Adipocyte (in vitro differentiated cells): ENCODE data around the gene PRRT2.
A peak's percentile ranks its signal among the peaks of the same experiment; 100 is the strongest.

Experiments used
- DNase-seq: peaks from one replicate; pipeline ENCODE4 v3.0.0-alpha.2; 2015; ENCODE audit warnings: low read depth
- H3K27me3 ChIP-seq: replicated peaks from 2 replicates; pipeline ENCODE4 v1.7.0; 2013; ENCODE audit warnings: mild to moderate bottlenecking, low read length, moderate library complexity; ENCODE audit not compliant: control insufficient read depth, insufficient read depth
- H3K36me3 ChIP-seq: 2 replicates; pipeline ENCODE4 v1.7.0; 2013; ENCODE audit warnings: low read length, mild to moderate bottlenecking, moderate library complexity; ENCODE audit not compliant: control insufficient read depth, insufficient read depth, severe bottlenecking
- H3K4me1 ChIP-seq: 2 replicates; pipeline ENCODE4 v1.7.0; 2013; ENCODE audit warnings: mild to moderate bottlenecking, low read length, moderate library complexity; ENCODE audit not compliant: control insufficient read depth, insufficient read depth
- H3K4me3 ChIP-seq: 2 replicates; pipeline ENCODE4 v1.7.0; 2013; ENCODE audit warnings: mild to moderate bottlenecking, low read length, moderate library complexity
- H3K9ac ChIP-seq: 2 replicates; pipeline ENCODE4 v1.7.0; 2013; ENCODE audit warnings: mild to moderate bottlenecking, low read length, moderate library complexity
- H3K9me3 ChIP-seq: 2 replicates; pipeline ENCODE4 v1.7.0; 2013; ENCODE audit warnings: mild to moderate bottlenecking, low read length, moderate library complexity; ENCODE audit not compliant: control insufficient read depth

The PRRT2 gene

GRCh38 chr16:29841631-29842030, 29.6 kb downstream of the PRRT2 start:
- Histone ChIP-seq H3K4me3 (no peak overlapping the region), H3K9ac (no peak overlapping the region), H3K9me3 (no peaks in the 10 kb centered on the region), H3K36me3 (peaks cover 92% of the 10 kb centered on the region), H3K27me3 (no peaks in the 10 kb centered on the region), H3K4me1 (peaks cover 14% of the 10 kb centered on the region)
- no peak for DNase-seq

- peaks cover 92% of the 10 kb centered on the region for H3K36me3 ChIP-seq
- no peaks in the 10 kb centered on the region for H3K9me3 ChIP-seq
- peaks cover 14% of the 10 kb centered on the region for H3K4me1 ChIP-seq
- H3K9ac ChIP-seq: no peak overlapping the region
- H3K27me3 ChIP-seq: no peaks in the 10 kb centered on the region
- H3K4me3 ChIP-seq: no peak overlapping the region
- DNase-seq: no peak
Observed at GRCh38 chr16:29842732-29843346, 30.8 kb downstream of the PRRT2 start.

GRCh38 chr16:29843931-29844330, 31.9 kb downstream of the PRRT2 start:
- H3K9me3 ChIP-seq: no peaks in the 10 kb centered on the region
- peaks cover 14% of the 10 kb centered on the region for H3K4me1 ChIP-seq
- H3K9ac ChIP-seq: no peak overlapping the region
- no peak for DNase-seq
- H3K36me3 ChIP-seq: peaks cover 86% of the 10 kb centered on the region
- H3K4me3 ChIP-seq: no peak overlapping the region
- no peaks in the 10 kb centered on the region for H3K27me3 ChIP-seq

GRCh38 chr16:29844575-29845331, 32.8 kb downstream of the PRRT2 start:
- Histone ChIP-seq H3K9me3 (no peaks in the 10 kb centered on the region), H3K9ac (peak overlapping the region; percentile 54), H3K36me3 (peaks cover 78% of the 10 kb centered on the region), H3K27me3 (no peaks in the 10 kb centered on the region), H3K4me1 (peaks cover 14% of the 10 kb centered on the region), H3K4me3 (no peak overlapping the region)
- DNase-seq: no peak

- DNase-seq: no peak
- no peak overlapping the region for H3K4me3 ChIP-seq
- no peaks in the 10 kb centered on the region for H3K9me3 ChIP-seq
- H3K9ac ChIP-seq: peak overlapping the region; percentile 54
- H3K4me1 ChIP-seq: peaks cover 14% of the 10 kb centered on the region
- peaks cover 69% of the 10 kb centered on the region for H3K36me3 ChIP-seq
- no peaks in the 10 kb centered on the region for H3K27me3 ChIP-seq
Observed at GRCh38 chr16:29845656-29846055, 33.7 kb downstream of the PRRT2 start.

GRCh38 chr16:29848420-29849297, 36.7 kb downstream of the PRRT2 start:
- peak; percentile 80 for DNase-seq
- peaks cover 17% of the 10 kb centered on the region for H3K4me1 ChIP-seq
- peaks cover 45% of the 10 kb centered on the region for H3K36me3 ChIP-seq
- H3K4me3 ChIP-seq: no peak overlapping the region
- H3K27me3 ChIP-seq: no peaks in the 10 kb centered on the region
- H3K9me3 ChIP-seq: no peaks in the 10 kb centered on the region
- H3K9ac ChIP-seq: peak overlapping the region; percentile 29

GRCh38 chr16:29849505-29849904, 37.5 kb downstream of the PRRT2 start:
- Histone ChIP-seq H3K27me3 (no peaks in the 10 kb centered on the region), H3K4me3 (no peak overlapping the region), H3K9me3 (no peaks in the 10 kb centered on the region), H3K9ac (peak overlapping the region; percentile 29), H3K4me1 (peaks cover 14% of the 10 kb centered on the region), H3K36me3 (peaks cover 36% of the 10 kb centered on the region)
- no peak for DNase-seq

- no peak for DNase-seq
- no peak overlapping the region for H3K4me3 ChIP-seq
- no peaks in the 10 kb centered on the region for H3K9me3 ChIP-seq
- peaks cover 2% of the 10 kb centered on the region for H3K4me1 ChIP-seq
- no peak overlapping the region for H3K9ac ChIP-seq
- H3K27me3 ChIP-seq: no peaks in the 10 kb centered on the region
- H3K36me3 ChIP-seq: peaks cover 23% of the 10 kb centered on the region
Observed at GRCh38 chr16:29850998-29851397, 39.0 kb downstream of the PRRT2 start.

GRCh38 chr16:29852654-29853053, 40.7 kb downstream of the PRRT2 start:
- no peak for DNase-seq
- Histone ChIP-seq H3K9ac (peak overlapping the region; percentile 47), H3K27me3 (no peaks in the 10 kb centered on the region), H3K9me3 (no peaks in the 10 kb centered on the region), H3K36me3 (peaks cover 6% of the 10 kb centered on the region), H3K4me1 (peaks cover 17% of the 10 kb centered on the region), H3K4me3 (peak overlapping the region; percentile 15)

GRCh38 chr16:29854520-29855100, 42.6 kb downstream of the PRRT2 start:
- Histone ChIP-seq H3K36me3 (peaks cover 9% of the 10 kb centered on the region), H3K9me3 (no peaks in the 10 kb centered on the region), H3K4me3 (no peak overlapping the region), H3K4me1 (peaks cover 27% of the 10 kb centered on the region), H3K9ac (no peak overlapping the region), H3K27me3 (no peaks in the 10 kb centered on the region)
- no peak for DNase-seq
